ENCODE results near the gene SMAGP. TPM values are rescaled to one million over a fixed set of nuclear protein-coding genes. Genes with fewer than 3 reads are reported as not detected.
"Not testable (repeated sequence)": the region's sequence is repeated elsewhere in the genome, so short reads cannot be mapped to it uniquely, and the experiment has no call there.

The SMAGP gene
- total RNA-seq, 4 donors from 2014 or later, result 1.2 to 19.0 (median 9.5) TPM

DNA sequence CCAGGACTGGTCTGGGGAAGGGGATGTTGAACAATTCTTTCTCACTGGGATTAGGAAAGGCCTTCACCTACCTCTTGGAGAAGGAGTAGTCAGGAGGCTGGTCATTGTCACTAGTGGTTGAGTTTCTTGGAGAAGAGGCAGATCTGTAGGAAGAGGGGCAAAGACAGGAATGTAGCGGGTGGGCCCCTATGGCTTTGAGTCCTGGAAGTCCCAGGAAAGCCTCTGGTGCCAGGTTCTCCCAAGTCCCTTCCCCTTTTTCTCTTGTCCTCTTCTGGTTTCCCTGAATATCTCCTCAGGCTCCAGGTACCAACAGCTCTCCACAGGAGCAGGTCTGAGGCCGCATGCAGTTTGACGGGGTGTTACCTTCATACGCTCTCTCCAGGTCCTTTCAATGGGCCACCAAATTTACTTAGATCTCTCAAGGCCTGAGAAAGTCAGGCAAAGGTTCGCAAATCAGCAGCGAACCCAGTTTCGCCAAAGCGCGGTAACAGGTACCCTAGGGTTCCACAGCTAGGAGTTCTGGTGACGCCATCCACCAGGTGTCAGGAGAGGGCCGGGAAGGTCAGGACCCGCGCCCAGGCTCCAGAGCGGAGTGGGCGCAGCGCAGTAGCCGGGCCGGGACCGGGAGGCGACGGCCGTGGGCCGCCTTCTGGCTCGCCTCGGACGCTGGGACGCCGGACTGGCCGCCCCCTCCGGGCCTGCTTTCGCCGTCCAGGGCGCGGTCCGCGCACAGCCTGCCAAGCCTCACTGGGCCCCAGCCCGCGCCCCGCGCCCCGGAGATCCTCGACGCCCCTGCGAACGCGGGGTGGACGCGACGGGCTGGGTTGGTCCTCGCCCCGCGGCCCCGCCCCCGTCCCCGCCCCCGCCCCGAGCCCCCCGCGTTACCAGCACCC lies 795 bp downstream of the SMAGP start:
- H3K4me1 ChIP-seq, result no peaks in the 10 kb centered on the region
- TF ChIP-seq, protein P1, sequence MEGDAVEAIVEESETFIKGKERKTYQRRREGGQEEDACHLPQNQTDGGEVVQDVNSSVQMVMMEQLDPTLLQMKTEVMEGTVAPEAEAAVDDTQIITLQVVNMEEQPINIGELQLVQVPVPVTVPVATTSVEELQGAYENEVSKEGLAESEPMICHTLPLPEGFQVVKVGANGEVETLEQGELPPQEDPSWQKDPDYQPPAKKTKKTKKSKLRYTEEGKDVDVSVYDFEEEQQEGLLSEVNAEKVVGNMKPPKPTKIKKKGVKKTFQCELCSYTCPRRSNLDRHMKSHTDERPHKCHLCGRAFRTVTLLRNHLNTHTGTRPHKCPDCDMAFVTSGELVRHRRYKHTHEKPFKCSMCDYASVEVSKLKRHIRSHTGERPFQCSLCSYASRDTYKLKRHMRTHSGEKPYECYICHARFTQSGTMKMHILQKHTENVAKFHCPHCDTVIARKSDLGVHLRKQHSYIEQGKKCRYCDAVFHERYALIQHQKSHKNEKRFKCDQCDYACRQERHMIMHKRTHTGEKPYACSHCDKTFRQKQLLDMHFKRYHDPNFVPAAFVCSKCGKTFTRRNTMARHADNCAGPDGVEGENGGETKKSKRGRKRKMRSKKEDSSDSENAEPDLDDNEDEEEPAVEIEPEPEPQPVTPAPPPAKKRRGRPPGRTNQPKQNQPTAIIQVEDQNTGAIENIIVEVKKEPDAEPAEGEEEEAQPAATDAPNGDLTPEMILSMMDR (IDR thresholded peaks at IDR 0.05), result peak in 2 of 4 experiments; percentile 22 to 28
- TF ChIP-seq POLR2A (IDR thresholded peaks at IDR 0.05), result no peak
- DNase-seq, result peak in 1 of 2 donors; percentile 21
- peak overlapping the region; percentile 54 to 65 for H3K27ac ChIP-seq
- no peaks in the 10 kb centered on the region for H3K27me3 ChIP-seq
- H3K9me3 ChIP-seq, result no peaks in the 10 kb centered on the region
- H3K36me3 ChIP-seq, result no peaks in the 10 kb centered on the region
- H3K4me3 ChIP-seq, result peak overlapping the region; percentile 38 to 86
- intact Hi-C loops (cut with DNase I; ENCODE audit: low total_unique reads), result no loop called here

DNA sequence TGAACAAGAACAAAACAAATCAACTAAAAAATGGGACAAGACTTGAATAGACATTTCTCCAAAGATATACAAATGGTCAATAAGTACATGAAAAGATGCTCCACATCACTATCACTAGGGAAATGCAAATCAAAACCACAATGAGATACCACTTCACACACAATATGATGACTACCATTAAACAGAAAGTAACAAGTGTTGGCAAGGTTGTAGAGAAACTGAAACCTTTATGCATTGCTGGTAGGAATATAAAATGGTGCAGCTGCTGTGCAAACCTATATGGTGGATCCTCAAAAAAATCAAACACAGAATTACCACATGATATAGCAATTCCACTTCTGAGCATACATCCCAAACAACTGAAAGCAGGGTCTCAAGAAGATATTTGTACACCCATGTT lies 5.2 kb downstream of the SMAGP start:
- no peak for DNase-seq
- Histone ChIP-seq H3K4me1 (no peaks in the 10 kb centered on the region), H3K27me3 (no peaks in the 10 kb centered on the region), H3K36me3 (no peaks in the 10 kb centered on the region), H3K27ac (no peak overlapping the region), H3K4me3 (no peak overlapping the region), H3K9me3 (no peaks in the 10 kb centered on the region)
- intact Hi-C loops (cut with DNase I; ENCODE audit: low total_unique reads), result no loop called here
- TF ChIP-seq, protein P1 (IDR thresholded peaks at IDR 0.05), result no peak
- no peak for TF ChIP-seq POLR2A (IDR thresholded peaks at IDR 0.05)

DNA sequence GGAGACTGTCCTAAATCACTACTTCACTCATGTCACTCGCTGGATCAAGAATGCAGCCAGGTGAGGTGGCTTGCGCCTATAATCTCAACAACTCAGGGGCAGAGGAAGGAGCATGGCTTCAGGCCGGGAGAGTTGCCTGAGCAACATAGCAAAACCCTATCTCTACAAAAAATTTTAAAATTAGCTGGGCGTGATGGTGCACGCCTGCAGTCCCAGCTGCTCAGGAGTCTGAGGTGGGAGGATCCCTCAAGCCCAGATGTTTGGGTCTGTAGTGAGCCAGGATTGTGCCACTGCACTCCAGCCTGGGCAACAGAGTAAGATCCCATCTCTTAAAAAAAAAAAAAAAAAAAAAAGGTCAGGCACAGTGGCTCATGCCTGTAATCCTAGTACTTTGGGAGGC lies 5.9 kb downstream of the SMAGP start:
- Histone ChIP-seq H3K4me3 (no peak overlapping the region), H3K9me3 (no peaks in the 10 kb centered on the region), H3K27me3 (no peaks in the 10 kb centered on the region), H3K36me3 (no peaks in the 10 kb centered on the region), H3K4me1 (no peaks in the 10 kb centered on the region), H3K27ac (no peak overlapping the region)
- intact Hi-C loops (cut with DNase I; ENCODE audit: low total_unique reads), result no loop called here
- TF ChIP-seq, protein P1 (IDR thresholded peaks at IDR 0.05), result no peak
- no peak for TF ChIP-seq POLR2A (IDR thresholded peaks at IDR 0.05)
- no peak for DNase-seq

DNA sequence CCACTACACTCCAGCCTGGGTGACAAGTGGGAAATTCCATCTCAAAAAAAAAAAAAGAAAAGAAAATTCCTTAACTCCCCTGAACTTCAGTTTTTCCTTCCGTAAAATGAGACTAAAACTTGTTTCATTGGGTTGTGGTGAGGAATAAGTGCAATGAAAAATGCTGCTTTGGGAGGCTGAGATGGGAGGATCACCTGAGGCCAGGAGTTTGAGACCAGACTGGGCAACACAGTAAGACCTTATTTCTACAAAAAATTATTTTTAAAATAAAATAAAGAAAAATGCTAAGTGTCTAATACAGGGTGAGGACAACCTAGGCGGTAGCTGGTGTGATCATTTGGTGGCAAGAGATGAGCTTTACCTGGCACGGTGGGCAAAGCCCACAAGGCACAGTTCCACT lies 6.9 kb downstream of the SMAGP start:
- intact Hi-C loops (cut with DNase I; ENCODE audit: low total_unique reads), result no loop called here
- Histone ChIP-seq H3K9me3 (no peaks in the 10 kb centered on the region), H3K27ac (no peak overlapping the region), H3K36me3 (no peaks in the 10 kb centered on the region), H3K4me1 (no peaks in the 10 kb centered on the region), H3K27me3 (no peaks in the 10 kb centered on the region), H3K4me3 (no peak overlapping the region)
- DNase-seq, result no peak
- TF ChIP-seq POLR2A (IDR thresholded peaks at IDR 0.05), result no peak
- TF ChIP-seq, protein P1 (IDR thresholded peaks at IDR 0.05), result no peak

DNA sequence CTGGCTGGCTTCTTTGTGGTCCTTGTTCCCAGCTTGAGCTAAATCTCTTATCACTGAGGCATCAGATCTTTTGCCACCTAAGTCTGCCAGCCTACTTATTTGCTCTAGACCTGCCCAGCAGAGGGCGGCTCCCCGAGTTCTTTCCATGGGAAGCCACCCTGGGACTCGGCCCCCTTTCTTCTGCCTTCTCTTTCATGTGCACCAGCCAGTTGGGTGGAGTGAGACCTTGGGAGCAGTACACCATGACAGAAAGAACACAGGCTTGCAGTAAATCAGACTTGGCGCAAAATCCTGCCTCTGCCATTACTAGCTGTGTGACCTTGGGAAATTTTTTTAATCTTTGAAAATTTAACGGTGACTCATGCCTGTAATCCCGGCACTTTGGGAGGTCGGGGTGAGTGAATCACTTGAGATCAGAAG lies 7.4 kb downstream of the SMAGP start:
- peak in 1 of 2 donors; percentile 44 for DNase-seq
- no peaks in the 10 kb centered on the region for H3K27me3 ChIP-seq
- no peak overlapping the region for H3K4me3 ChIP-seq
- TF ChIP-seq, protein P1 (IDR thresholded peaks at IDR 0.05), result peak in 1 of 4 experiments; percentile 15
- no peak for TF ChIP-seq POLR2A (IDR thresholded peaks at IDR 0.05)
- H3K27ac ChIP-seq, result no peak overlapping the region
- H3K4me1 ChIP-seq, result no peaks in the 10 kb centered on the region
- intact Hi-C loops (cut with DNase I; ENCODE audit: low total_unique reads), result no loop called here
- no peaks in the 10 kb centered on the region for H3K9me3 ChIP-seq
- H3K36me3 ChIP-seq, result no peaks in the 10 kb centered on the region

DNA sequence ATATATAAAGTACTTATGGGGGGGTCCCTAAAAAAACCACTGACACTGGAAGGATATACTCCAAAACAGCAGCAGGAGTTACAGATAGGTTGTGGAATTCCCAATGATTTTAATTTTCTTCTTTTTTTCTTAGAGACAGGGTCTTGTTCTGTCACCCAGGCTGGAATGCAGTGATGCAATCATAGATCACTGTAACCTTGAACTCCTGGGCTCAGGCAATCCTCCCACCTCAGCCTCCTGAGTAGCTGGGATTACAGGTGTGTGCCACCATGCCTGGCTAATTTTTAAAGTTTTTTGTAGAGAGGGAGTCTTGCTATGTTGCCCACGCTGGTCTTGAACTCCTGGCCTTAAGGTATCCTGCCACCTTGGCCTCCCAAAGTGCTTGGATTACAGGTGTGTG lies 10.6 kb downstream of the SMAGP start:
- H3K36me3 ChIP-seq; H3K4me1 ChIP-seq; H3K9me3 ChIP-seq; H3K27ac ChIP-seq; intact Hi-C loops (cut with DNase I; ENCODE audit: low total_unique reads); DNase-seq; H3K4me3 ChIP-seq; H3K27me3 ChIP-seq: not testable (repeated sequence)
